22Rv1 (cell line): ENCODE data around the gene IGLL5.
"Not testable (repeated sequence)": the region's sequence is repeated elsewhere in the genome, so short reads cannot be mapped to it uniquely, and the experiment has no call there.

Experiments
- H3K27ac ChIP-seq: fragments of 450-650 bp; 2 replicates; pipeline ENCODE4 v1.5.1; 2017
- ZFX ChIP-seq: fragments of 450-650 bp; IDR thresholded peaks from 2 replicates; pipeline ENCODE4 v1.6.1; 2017; ENCODE audit warnings: antibody characterized with exemption, borderline replicate concordance
- TF ChIP-seq, protein P1 (sequence below): fragments of 450-650 bp; IDR thresholded peaks from 2 replicates; pipeline ENCODE4 v1.5.1; 2017; ENCODE audit warnings: mild to moderate bottlenecking

IGLL5 gene

DNA sequence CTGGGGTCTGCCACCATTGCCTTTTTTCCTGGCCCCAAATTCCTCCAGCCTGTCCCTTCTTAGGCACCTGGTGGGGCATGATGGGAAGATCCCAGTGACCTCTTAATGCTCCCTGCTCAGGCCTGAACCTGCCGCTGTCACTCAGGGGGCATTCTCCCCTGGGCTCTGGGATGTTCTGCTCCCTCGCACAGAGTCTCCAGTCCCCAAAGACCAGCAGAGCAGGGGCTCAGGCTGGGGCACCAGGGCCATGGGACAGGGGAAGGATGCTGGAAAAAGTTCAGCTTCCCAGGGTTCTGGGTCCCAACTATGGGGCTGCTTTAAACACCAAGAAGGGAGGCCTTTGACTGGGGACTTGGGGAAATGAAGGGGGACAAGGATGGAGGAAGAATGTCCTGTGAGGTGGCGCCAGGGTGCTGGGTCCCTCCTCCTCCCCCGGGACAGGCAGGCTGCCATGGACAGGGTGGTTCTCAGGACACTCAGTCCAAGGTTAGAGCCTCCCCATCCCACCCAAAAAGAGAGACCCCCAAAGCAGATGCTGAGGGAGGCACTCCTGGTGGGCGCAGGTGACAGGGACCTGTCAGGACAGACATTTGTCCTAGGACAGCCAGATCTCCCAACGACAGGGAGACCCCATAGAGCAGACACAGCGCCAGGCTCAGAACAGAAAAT, 30.8 kb downstream of the IGLL5 start:
- H3K27ac ChIP-seq: no peak overlapping the region
- TF ChIP-seq, protein P1, sequence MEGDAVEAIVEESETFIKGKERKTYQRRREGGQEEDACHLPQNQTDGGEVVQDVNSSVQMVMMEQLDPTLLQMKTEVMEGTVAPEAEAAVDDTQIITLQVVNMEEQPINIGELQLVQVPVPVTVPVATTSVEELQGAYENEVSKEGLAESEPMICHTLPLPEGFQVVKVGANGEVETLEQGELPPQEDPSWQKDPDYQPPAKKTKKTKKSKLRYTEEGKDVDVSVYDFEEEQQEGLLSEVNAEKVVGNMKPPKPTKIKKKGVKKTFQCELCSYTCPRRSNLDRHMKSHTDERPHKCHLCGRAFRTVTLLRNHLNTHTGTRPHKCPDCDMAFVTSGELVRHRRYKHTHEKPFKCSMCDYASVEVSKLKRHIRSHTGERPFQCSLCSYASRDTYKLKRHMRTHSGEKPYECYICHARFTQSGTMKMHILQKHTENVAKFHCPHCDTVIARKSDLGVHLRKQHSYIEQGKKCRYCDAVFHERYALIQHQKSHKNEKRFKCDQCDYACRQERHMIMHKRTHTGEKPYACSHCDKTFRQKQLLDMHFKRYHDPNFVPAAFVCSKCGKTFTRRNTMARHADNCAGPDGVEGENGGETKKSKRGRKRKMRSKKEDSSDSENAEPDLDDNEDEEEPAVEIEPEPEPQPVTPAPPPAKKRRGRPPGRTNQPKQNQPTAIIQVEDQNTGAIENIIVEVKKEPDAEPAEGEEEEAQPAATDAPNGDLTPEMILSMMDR: no peak
- no peak for TF ChIP-seq ZFX

DNA sequence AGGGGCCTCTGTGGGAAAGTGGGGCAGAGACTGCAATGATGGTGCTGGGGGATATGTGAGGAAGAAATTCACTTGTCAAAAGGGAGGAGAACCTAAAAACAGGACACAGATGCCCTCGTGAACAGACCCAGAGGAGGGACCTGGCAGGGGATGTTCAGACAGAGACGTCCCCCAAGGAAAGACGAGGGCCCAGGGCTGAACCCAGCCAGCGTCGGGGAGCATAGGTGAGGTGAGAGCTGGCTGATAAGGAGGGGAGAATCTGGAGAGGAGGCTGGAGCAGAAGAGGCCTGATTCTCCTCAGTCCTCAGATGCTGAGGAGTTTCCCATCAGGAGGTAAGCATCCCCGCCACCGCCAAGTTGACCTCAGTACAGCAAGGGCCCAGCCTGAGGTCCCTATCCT, 31.4 kb downstream of the IGLL5 start:
- no peak overlapping the region for H3K27ac ChIP-seq
- TF ChIP-seq ZFX: no peak
- TF ChIP-seq, protein P1: no peak

DNA sequence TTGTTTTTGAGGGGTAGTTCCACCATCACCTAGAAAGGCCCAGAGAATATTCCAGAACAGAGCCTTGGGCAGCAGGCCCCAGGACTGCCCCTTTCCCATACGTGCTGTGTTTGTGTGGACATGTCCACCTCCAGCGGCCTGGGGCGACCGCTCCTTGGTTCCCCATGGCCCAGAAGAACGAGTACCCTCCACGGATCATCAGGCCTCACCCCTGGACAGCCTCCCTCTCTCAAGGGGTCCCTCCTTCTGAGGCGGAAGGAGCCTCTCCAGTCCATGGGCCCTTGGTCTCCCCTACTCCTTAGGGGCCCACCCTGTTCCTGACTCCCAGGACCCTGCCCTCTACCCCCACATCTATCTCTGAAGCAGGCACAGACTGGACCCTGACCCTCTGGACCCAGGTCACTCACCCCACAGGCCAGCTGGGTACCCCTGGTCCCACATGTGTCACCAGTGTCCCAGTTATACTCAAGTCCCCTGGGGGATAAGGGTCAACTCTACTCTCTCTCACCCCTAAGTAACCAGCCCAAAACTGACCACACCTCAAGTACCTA, 32.6 kb downstream of the IGLL5 start:
- TF ChIP-seq ZFX: no peak
- TF ChIP-seq, protein P1: no peak
- H3K27ac ChIP-seq: no peak overlapping the region

DNA sequence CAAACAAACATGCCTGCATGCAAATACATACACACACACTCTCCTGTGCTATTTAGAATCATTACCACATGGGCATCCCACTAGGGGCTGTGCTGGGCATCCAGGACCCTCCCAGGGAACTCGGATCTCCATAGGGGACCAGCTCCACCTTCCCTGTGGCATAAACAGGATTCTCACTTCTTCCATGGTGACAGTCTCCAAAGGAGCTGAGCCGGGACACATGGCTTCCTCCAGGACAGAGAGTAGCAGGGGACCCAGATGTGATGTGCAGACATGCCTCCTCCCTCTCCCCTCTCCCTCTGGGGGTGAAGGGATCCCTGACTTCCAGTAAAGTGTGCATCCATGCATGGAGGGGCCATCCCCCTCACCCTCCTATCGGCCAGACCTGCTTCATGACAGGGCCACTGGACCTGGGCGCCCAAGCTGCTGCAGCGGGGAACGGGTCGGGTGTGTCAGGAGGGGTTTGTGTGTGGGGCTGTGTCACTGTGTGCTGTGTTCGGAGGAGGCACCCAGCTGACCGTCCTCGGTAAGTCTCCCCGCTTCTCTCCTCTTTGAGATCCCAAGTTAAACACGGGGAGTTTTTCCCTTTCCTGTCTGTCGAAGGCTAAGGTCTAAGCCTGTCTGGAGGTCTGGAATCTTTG, 33.4 kb downstream of the IGLL5 start:
- TF ChIP-seq ZFX: no peak
- TF ChIP-seq, protein P1: no peak
- H3K27ac ChIP-seq: no peak overlapping the region

DNA sequence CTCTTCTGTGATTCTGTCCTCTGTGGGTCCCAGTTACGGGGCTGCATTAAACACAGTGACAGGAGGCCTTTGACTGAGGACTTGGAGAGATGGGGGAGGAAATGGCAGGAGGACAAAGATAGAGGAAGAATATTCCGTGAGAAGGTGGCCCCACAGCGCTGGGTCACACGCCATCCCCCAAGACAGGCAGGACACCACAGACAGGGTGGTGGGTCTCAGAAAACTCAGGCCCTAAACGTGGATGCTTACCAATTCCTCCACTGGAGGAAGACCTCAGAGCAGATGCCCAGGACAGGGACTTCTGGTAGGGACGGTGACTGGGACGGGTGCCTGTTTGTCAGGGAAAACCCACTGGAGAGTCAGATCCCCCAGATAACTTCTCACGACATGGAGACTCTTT, 34.0 kb downstream of the IGLL5 start:
- no peak overlapping the region for H3K27ac ChIP-seq

DNA sequence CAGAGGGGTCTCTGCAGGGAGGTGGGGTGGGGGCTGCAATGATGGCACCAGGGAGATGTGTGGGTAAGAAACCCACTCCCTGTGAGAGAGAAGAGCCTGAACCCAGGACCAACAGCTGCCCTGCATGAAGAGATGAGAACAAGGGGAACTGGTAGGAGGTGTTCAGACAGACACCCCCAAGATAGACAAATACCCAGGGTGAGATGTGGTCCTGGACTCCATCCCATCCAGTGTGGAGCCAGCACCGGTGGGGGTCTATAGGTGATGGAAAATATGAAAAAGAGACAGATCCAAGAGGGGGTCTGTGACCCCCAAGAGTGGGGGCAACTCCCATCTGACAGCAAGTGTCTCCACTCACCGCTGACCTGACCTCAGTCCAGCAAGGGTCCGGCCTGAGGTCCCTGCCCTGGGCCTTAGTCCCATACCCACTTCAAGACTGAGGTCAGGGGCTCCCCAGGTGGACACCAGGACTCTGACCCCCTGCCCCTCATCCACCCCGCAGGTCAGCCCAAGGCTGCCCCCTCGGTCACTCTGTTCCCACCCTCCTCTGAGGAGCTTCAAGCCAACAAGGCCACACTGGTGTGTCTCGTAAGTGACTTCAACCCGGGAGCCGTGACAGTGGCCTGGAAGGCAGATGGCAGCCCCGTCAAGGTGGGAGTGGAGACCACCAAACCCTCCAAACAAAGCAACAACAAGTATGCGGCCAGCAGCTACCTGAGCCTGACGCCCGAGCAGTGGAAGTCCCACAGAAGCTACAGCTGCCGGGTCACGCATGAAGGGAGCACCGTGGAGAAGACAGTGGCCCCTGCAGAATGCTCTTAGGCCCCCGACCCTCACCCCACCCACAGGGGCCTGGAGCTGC, 34.7 kb downstream of the IGLL5 start:
- H3K27ac ChIP-seq: not testable (repeated sequence)

More for the DNA sequence above, 34.0 kb downstream of the IGLL5 start:
- no peak for TF ChIP-seq ZFX
- TF ChIP-seq, protein P1: no peak

DNA sequence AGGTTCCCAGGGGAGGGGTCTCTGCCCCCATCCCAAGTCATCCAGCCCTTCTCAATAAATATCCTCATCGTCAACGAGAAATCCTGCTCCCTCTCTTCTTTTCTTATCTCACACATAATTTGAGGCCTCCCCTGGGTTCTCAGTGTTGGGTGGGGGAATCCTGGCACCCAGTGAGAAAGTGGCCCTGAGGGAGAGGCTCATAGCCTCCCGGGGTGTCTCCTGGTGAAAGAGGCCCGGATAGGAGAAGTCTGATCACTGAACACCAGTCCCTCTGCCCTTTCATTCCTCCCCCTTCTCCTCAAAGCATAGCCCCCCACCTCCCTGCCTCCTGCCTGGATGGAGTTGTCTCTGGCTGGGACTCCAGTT, 35.3 kb downstream of the IGLL5 start:
- no peak overlapping the region for H3K27ac ChIP-seq
- TF ChIP-seq, protein P1: no peak
- TF ChIP-seq ZFX: no peak
